ENCODE results near the gene CD1C. TPM values are rescaled to one million over a fixed set of nuclear protein-coding genes. Genes with fewer than 3 reads are reported as not detected.
"Not testable (repeated sequence)": the region's sequence is repeated elsewhere in the genome, so short reads cannot be mapped to it uniquely, and the experiment has no call there.

Gene CD1C
- total RNA-seq, 2 donors from 2014 or later: not detected

- H3K27ac ChIP-seq (ENCODE audit: low read depth, low read length): no peak overlapping the region
- Mint-ChIP-seq H3K27ac (no peak overlapping the region), H3K36me3 (ENCODE audit: low read depth) (no peaks in the 10 kb centered on the region), H3K4me1 (no peaks in the 10 kb centered on the region), H3K9me3 (no peaks in the 10 kb centered on the region), H3K27me3 (ENCODE audit: insufficient read depth) (no peaks in the 10 kb centered on the region), H3K4me3 (no peak overlapping the region)
- H3K4me3 ChIP-seq (ENCODE audit: low read length): no peak overlapping the region
- no peak overlapping the region for H3K9ac ChIP-seq (ENCODE audit: extremely low read depth, low read length, poor library complexity, severe bottlenecking)
- no peak for DNase-seq
- H3K36me3 ChIP-seq (ENCODE audit: control insufficient read depth, insufficient read depth, low read length): no peaks in the 10 kb centered on the region
- H3K27me3 ChIP-seq (ENCODE audit: control insufficient read depth, insufficient read depth, low read length, poor library complexity, severe bottlenecking): no peaks in the 10 kb centered on the region
- no peak for TF ChIP-seq CTCF (conservative IDR thresholded peaks at IDR 0.05)
- H3K4me1 ChIP-seq (ENCODE audit: control insufficient read depth, insufficient read depth, low read length): no peaks in the 10 kb centered on the region
- H3K9me3 ChIP-seq (ENCODE audit: control insufficient read depth, low read length): no peaks in the 10 kb centered on the region
These were observed 17.0 kb upstream of the CD1C start for GRCh38 chr1:158272681-158273080.

GRCh38 chr1:158274797-158275196 is 14.9 kb upstream of the CD1C start:
- DNase-seq: no peak
- no peaks in the 10 kb centered on the region for H3K4me1 Mint-ChIP-seq
- H3K4me3 Mint-ChIP-seq: no peak overlapping the region
- WGBS, 2 experiments (ENCODE audit: insufficient coverage in 1 of 2, insufficient read length in 1 of 2): 80 to 84% methylated on average over 5 of the region's 5 CpGs
- no peaks in the 10 kb centered on the region for H3K36me3 Mint-ChIP-seq (ENCODE audit: low read depth)
- no peak overlapping the region for H3K4me3 ChIP-seq (ENCODE audit: low read length)
- no peak for TF ChIP-seq CTCF (conservative IDR thresholded peaks at IDR 0.05)
- no peaks in the 10 kb centered on the region for H3K4me1 ChIP-seq (ENCODE audit: control insufficient read depth, insufficient read depth, low read length)
- H3K27me3 Mint-ChIP-seq (ENCODE audit: insufficient read depth): no peaks in the 10 kb centered on the region
- no peaks in the 10 kb centered on the region for H3K27me3 ChIP-seq (ENCODE audit: control insufficient read depth, insufficient read depth, low read length, poor library complexity, severe bottlenecking)
- no peak overlapping the region for H3K27ac ChIP-seq (ENCODE audit: low read depth, low read length)
- H3K9me3 Mint-ChIP-seq: peaks cover 13% of the 10 kb centered on the region
- H3K36me3 ChIP-seq (ENCODE audit: control insufficient read depth, insufficient read depth, low read length): no peaks in the 10 kb centered on the region
- no peak overlapping the region for H3K27ac Mint-ChIP-seq
- no peak overlapping the region for H3K9ac ChIP-seq (ENCODE audit: extremely low read depth, low read length, poor library complexity, severe bottlenecking)
- peaks cover 2% of the 10 kb centered on the region for H3K9me3 ChIP-seq (ENCODE audit: control insufficient read depth, low read length)

GRCh38 chr1:158282421-158282820 is 7.3 kb upstream of the CD1C start:
- H3K9ac ChIP-seq (ENCODE audit: extremely low read depth, low read length, poor library complexity, severe bottlenecking); H3K4me3 ChIP-seq (ENCODE audit: low read length); H3K9me3 ChIP-seq (ENCODE audit: control insufficient read depth, low read length); H3K27ac Mint-ChIP-seq; H3K27ac ChIP-seq (ENCODE audit: low read depth, low read length); H3K27me3 Mint-ChIP-seq (ENCODE audit: insufficient read depth); H3K36me3 ChIP-seq (ENCODE audit: control insufficient read depth, insufficient read depth, low read length); H3K4me3 Mint-ChIP-seq; H3K27me3 ChIP-seq (ENCODE audit: control insufficient read depth, insufficient read depth, low read length, poor library complexity, severe bottlenecking); H3K4me1 ChIP-seq (ENCODE audit: control insufficient read depth, insufficient read depth, low read length); DNase-seq; H3K36me3 Mint-ChIP-seq (ENCODE audit: low read depth): not testable (repeated sequence)
- H3K4me1 Mint-ChIP-seq: peaks cover 16% of the 10 kb centered on the region
- H3K9me3 Mint-ChIP-seq: peaks cover 33% of the 10 kb centered on the region
- 71 to 81% methylated on average over 1 to 2 of the region's 2 CpGs for WGBS, 2 experiments (ENCODE audit: insufficient coverage in 1 of 2, insufficient read length in 1 of 2)

- Mint-ChIP-seq H3K4me3 (no peak overlapping the region), H3K4me1 (peaks cover 16% of the 10 kb centered on the region), H3K27me3 (ENCODE audit: insufficient read depth) (no peaks in the 10 kb centered on the region), H3K9me3 (peaks cover 27% of the 10 kb centered on the region), H3K27ac (no peak overlapping the region), H3K36me3 (ENCODE audit: low read depth) (no peaks in the 10 kb centered on the region)
- TF ChIP-seq CTCF (conservative IDR thresholded peaks at IDR 0.05): no peak
- no peak for DNase-seq
- Histone ChIP-seq H3K27ac (ENCODE audit: low read depth, low read length) (no peak overlapping the region), H3K4me1 (ENCODE audit: control insufficient read depth, insufficient read depth, low read length) (peaks cover 4% of the 10 kb centered on the region), H3K4me3 (ENCODE audit: low read length) (no peak overlapping the region), H3K9ac (ENCODE audit: extremely low read depth, low read length, poor library complexity, severe bottlenecking) (no peak overlapping the region), H3K27me3 (ENCODE audit: control insufficient read depth, insufficient read depth, low read length, poor library complexity, severe bottlenecking) (no peaks in the 10 kb centered on the region), H3K9me3 (ENCODE audit: control insufficient read depth, low read length) (peaks cover 5% of the 10 kb centered on the region), H3K36me3 (ENCODE audit: control insufficient read depth, insufficient read depth, low read length) (no peaks in the 10 kb centered on the region)
- 50 to 81% methylated on average over 1 to 2 of the region's 2 CpGs for WGBS, 2 experiments (ENCODE audit: insufficient coverage in 1 of 2, insufficient read length in 1 of 2)
These were observed 5.8 kb upstream of the CD1C start for GRCh38 chr1:158283965-158284364.

Data from endodermal cell (in vitro differentiated cells).